ENCODE data around the gene ATF1. TPM values are rescaled to one million over a fixed set of nuclear protein-coding genes. Genes with fewer than 3 reads are reported as not detected.
"Not testable (repeated sequence)": the region's sequence is repeated elsewhere in the genome, so short reads cannot be mapped to it uniquely, and the experiment has no call there.

Gene ATF1
- total RNA-seq, 1 experiment from 2014 or later, result 47.0 TPM

GRCh38 chr12:50828886-50829285, 65.0 kb downstream of the ATF1 start:
- peaks cover 16% of the 10 kb centered on the region for H3K9me3 ChIP-seq
- Mint-ChIP-seq H3K36me3 (ENCODE audit: insufficient read depth, unreplicated experiment) (no peaks in the 10 kb centered on the region), H3K4me3 (ENCODE audit: unreplicated experiment) (no peak overlapping the region), H3K4me1 (ENCODE audit: low read depth, unreplicated experiment) (no peaks in the 10 kb centered on the region), H3K27me3 (ENCODE audit: insufficient read depth, unreplicated experiment) (peaks cover 4% of the 10 kb centered on the region), H3K9me3 (ENCODE audit: unreplicated experiment) (peaks cover 34% of the 10 kb centered on the region), H3K27ac (ENCODE audit: unreplicated experiment) (no peak overlapping the region)
- no peaks in the 10 kb centered on the region for H3K4me1 ChIP-seq
- intact Hi-C loops (cut with micrococcal nuclease; ENCODE audit: unreplicated experiment), result loop anchor here (10.0 kb wide), 2 partner anchors 406 to 516 kb away; partner anchors contain the start of genes CELA1 and DAZAP2
- no peak for DNase-seq
- H3K27me3 ChIP-seq (replicated peaks; ENCODE audit: control insufficient read depth, insufficient read depth, low read length), result no peaks in the 10 kb centered on the region
- H3K4me3 ChIP-seq (ENCODE audit: low read depth, low read length), result no peak overlapping the region
- ChIA-PET CTCF (no interaction called here), POLR2A (no interaction called here)
- no peak for TF ChIP-seq CTCF (IDR thresholded peaks at IDR 0.05; ENCODE audit: insufficient read depth in 1 of 2, low read depth in 1 of 2, low read length in 1 of 2, severe bottlenecking in 1 of 2, unreplicated experiment in 1 of 2)
- H3K36me3 ChIP-seq (ENCODE audit: control insufficient read depth, insufficient read depth, low read length), result no peaks in the 10 kb centered on the region; the same call in 1 of the 2 replicates
- no TSS peak for BruUV-seq (replicated peaks)

- H3K4me1 Mint-ChIP-seq (ENCODE audit: low read depth, unreplicated experiment); H3K27me3 Mint-ChIP-seq (ENCODE audit: insufficient read depth, unreplicated experiment); POLR2A ChIA-PET; H3K36me3 Mint-ChIP-seq (ENCODE audit: insufficient read depth, unreplicated experiment); H3K27ac Mint-ChIP-seq (ENCODE audit: unreplicated experiment); CTCF ChIA-PET; H3K4me1 ChIP-seq; intact Hi-C loops (cut with micrococcal nuclease; ENCODE audit: unreplicated experiment); H3K27me3 ChIP-seq (replicated peaks; ENCODE audit: control insufficient read depth, insufficient read depth, low read length); DNase-seq; H3K4me3 Mint-ChIP-seq (ENCODE audit: unreplicated experiment); BruUV-seq (replicated peaks); H3K36me3 ChIP-seq (ENCODE audit: control insufficient read depth, insufficient read depth, low read length); H3K4me3 ChIP-seq (ENCODE audit: low read depth, low read length): not testable (repeated sequence)
- H3K9me3 Mint-ChIP-seq (ENCODE audit: unreplicated experiment), result peaks cover 52% of the 10 kb centered on the region
- peaks cover 25% of the 10 kb centered on the region for H3K9me3 ChIP-seq
Observed at GRCh38 chr12:50833801-50834200, 69.9 kb downstream of the ATF1 start.

GRCh38 chr12:50839042-50839441, 75.1 kb downstream of the ATF1 start:
- Mint-ChIP-seq H3K36me3 (ENCODE audit: insufficient read depth, unreplicated experiment) (peaks cover 5% of the 10 kb centered on the region), H3K4me3 (ENCODE audit: unreplicated experiment) (no peak overlapping the region), H3K27ac (ENCODE audit: unreplicated experiment) (no peak overlapping the region), H3K9me3 (ENCODE audit: unreplicated experiment) (peaks cover 18% of the 10 kb centered on the region), H3K4me1 (ENCODE audit: low read depth, unreplicated experiment) (peaks cover 8% of the 10 kb centered on the region), H3K27me3 (ENCODE audit: insufficient read depth, unreplicated experiment) (no peaks in the 10 kb centered on the region)
- no peaks in the 10 kb centered on the region for H3K27me3 ChIP-seq (replicated peaks; ENCODE audit: control insufficient read depth, insufficient read depth, low read length)
- no peak overlapping the region for H3K4me3 ChIP-seq (ENCODE audit: low read depth, low read length)
- intact Hi-C loops (cut with micrococcal nuclease; ENCODE audit: unreplicated experiment), result no loop called here
- no TSS peak for BruUV-seq (replicated peaks)
- H3K36me3 ChIP-seq (ENCODE audit: control insufficient read depth, insufficient read depth, low read length), result no peaks in the 10 kb centered on the region; the same call in 1 of the 2 replicates
- POLR2A ChIA-PET, result no interaction called here
- peaks cover 10% of the 10 kb centered on the region for H3K4me1 ChIP-seq
- no peak for DNase-seq
- CTCF ChIA-PET, result no interaction called here
- no peak for TF ChIP-seq CTCF (IDR thresholded peaks at IDR 0.05; ENCODE audit: insufficient read depth in 1 of 2, low read depth in 1 of 2, low read length in 1 of 2, severe bottlenecking in 1 of 2, unreplicated experiment in 1 of 2)
- peaks cover 8% of the 10 kb centered on the region; the same call in 1 of the 2 replicates for H3K9me3 ChIP-seq

Data from Caco-2 (cell line).